GM18517 (cell line): ENCODE data around the gene RIOK2.
"Not testable (repeated sequence)": the region's sequence is repeated elsewhere in the genome, so short reads cannot be mapped to it uniquely, and the experiment has no call there.

Experiments
- ATAC-seq: cut with Tn5 transposase; IDR thresholded peaks from one replicate; pipeline ENCODE4 v1.9.1; 2021; ENCODE audit warnings: mild to moderate bottlenecking, moderate library complexity; ENCODE audit not compliant: unreplicated experiment

RIOK2 gene

DNA sequence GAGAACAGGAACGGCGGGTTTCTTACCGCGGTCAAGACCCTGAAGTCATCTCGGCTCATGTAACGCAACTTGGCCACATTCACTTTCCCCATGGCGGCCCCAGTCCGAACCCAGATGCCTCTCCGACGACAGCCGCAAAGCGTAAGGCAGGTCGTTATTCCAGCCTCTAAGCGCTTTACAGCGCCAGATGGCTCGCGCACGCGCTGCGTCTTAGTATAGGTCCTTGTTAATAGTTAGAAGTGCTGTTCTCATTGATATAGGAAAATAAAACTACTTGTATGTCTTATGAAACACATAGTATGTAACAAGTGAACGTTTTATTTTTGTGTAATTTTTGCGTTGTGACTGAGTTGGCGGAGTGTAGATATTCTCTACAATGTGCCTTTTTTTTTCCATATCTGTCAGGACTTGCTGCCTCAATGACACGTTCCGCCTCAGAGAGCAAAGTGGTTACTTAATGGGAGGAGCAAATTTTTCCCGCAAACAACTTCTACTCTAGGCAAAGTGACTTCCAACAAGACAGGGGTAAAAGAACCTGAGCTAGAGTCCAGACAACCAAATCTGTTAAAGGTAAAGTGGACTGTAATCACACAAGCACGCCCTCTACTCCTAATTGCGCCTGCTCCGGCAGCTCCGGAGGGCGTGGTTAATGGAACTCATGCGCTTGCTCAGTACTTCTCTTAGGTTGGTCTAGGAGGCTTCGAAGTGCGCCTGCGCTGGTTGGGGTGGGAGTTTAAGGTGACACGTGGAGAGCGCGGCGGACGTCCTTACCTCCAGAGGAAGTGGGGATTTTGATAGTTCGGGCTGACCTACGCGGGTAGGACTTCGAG lies at the start of gene RIOK2:
Gene RIOK2 (minus strand): TSS at position 148 of the 830 bp plus-strand sequence. CDS start 56 bp downstream, at position 92.
- peak; percentile 90 for ATAC-seq

DNA sequence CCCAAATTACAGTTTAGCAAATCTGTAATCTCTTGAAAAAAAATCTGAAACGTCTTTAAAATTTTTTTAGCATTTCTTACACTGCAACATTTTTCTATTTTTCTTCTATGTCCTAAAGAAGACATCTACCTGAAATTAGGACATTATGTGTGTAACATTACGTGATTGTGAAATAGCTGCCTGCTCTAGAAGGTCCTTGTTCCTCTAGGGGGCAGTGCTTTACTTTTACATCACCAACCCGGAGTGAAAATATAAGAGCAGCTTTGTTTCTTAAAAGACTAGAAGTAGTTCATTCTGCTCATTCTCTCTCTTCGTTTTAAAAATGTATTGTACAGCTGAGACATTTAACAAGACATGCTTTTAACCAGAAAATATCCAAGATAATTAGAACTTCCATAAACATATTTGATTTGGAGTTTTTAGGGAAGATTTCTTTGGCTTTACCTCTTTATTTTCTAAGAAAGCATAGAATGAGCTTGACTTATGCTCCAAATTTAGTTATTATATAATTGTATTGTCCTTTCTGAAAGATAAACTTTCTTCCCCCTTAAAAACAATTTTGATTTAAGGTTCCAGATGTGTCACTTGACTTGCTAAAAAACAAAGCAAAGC lies 48.1 kb upstream of the RIOK2 start:
- ATAC-seq = peak; percentile 98

DNA sequence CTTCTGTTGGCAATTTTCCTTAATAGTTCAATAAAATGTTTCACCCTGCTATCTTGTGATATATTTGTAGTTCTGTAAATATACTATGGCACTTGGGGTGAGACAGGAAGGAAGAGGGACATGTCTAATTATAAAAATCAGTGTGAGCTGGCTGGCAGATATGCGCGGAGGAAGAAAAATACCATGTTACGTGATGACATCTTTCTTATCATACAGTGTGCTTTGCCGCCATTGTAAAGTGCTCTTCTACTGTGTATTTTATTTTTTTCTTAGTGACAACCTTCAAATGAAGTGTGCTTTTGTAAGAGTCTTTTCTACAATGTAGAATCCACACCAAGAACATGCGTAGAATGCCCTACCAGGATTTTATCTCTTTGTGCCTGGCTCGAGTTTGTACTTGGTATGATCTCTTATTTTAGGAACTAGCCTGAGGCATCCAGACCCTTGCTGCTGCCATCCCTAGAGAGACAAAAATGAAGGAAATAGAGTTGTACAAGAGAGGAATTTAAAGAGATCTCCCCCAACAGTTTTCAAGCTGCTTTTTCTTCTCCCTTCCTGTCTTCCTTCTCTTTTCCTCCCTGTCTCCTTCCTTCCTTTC lies 46.7 kb upstream of the RIOK2 start:
- no peak for ATAC-seq

DNA sequence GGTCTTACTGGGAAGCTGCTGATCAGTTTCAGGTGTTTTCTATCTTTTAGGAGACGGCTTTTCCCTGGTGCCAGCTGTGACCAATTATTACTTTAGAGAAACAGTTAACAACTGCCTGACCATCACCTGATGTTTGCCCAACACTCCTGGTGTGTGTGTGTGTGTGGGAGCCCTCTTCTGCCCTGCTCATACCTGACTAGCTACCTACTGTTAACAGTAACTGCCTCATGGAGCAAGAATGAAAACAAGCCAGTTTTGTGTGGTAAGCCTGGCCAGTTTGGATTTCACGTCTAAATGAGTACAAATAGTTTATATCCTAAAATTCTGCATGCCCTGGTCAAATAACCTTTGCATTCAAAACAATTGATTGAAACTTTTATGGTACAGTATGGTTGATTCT lies 46.1 kb upstream of the RIOK2 start:
- ATAC-seq = no peak

DNA sequence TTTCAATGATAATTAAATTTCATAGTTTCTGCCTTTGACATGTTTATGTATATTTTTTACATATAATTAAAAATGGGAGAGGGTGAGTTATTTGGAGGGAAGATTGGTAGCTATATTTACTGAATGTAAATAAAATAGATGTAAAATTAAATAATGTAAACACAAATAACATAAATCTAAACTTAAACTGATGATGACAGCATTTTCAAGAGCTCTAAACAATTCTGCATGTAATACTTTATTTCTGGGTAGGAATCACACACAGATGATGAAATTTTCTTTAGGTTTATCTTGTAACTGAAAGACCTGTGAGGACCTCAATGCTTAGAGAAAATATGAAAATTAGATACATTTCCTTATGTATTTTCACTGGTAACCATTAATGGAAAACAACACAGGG lies 42.2 kb upstream of the RIOK2 start:
- no peak for ATAC-seq

DNA sequence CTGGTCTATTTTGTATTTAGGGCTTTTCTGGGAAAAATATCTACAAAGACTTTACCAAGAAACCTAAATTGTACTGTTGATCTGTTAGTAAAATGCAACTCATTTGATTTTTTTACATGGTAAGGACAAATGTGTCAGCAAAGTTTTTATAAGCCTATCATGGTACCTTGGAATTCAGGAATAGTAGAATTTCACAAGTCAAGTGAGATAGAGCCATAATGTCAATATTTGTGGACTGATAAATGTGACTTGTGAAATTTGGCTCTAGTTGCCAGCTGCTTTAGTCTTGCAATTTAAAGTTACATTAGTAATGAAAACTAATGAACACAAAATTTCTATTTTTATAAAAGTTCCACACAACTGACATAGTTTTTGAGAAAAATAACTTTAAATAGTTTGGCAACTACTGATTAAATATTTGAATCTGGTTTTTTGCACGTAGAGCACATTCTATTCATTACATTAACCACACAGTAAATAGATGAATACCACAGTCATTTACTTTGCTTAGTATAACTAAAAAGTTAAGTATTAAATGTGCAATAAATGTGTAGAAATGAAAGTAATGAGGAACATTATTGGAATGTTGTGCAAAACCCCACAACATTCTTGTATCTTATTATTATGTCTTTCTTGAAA lies 41.2 kb upstream of the RIOK2 start:
- no peak for ATAC-seq

DNA sequence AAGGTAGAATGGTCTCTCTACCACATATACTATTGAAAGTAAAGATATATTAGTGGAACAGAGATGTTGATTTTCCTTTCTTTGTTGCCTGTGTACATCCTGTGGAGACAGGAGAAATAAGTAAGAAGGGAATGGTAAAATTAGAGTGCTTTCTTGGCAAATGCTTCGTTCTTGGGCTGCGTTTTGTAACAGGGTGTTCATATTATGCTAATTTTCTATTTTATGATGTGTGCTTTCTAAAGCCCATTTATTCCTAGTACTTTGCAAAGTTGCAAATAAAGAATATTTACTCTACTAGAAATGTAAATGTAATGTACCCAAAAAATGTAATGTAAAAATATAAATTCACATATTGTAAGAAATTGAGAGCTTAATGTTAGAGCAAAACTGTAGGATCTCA lies 40.5 kb upstream of the RIOK2 start:
- no peak for ATAC-seq

DNA sequence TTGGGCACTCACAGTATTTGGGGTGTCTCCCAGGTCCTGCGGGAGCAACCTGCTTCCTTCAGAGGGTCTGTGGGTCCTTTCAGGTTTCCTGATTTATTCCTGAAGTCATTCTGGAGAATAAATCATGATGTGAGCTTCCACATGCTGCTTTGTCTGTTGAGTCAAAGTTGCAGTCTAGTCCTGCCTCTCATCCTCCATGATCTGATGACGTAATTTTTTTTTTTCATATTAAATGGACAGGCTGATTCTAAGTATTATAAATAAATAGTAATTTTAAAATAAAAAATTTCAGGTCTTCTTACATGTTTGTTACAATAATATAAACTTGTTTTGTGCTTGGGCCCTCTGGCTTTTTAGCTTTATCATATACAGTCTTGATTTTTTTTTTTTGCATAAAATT lies 26.3 kb upstream of the RIOK2 start:
- ATAC-seq = no peak

DNA sequence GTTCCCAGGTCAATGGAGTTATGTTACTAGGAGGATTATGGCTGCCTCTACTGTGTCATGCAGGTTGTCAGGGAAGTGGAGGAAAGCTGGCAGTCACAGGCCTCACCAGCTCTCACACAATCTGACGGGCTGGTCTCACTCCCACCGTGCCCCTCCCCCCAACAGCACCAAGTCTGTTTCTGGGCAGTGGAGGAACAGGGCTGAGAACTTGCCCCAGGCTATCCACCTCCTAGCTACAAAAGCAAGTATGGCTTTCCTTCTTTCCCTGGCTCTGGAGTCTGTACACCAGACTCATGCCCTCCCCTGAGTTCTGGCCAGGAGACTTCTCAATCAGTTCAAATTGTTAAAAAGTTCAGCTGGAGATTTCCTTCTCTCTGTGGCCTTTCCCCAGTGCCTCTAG lies 25.7 kb upstream of the RIOK2 start:
- ATAC-seq = no peak

DNA sequence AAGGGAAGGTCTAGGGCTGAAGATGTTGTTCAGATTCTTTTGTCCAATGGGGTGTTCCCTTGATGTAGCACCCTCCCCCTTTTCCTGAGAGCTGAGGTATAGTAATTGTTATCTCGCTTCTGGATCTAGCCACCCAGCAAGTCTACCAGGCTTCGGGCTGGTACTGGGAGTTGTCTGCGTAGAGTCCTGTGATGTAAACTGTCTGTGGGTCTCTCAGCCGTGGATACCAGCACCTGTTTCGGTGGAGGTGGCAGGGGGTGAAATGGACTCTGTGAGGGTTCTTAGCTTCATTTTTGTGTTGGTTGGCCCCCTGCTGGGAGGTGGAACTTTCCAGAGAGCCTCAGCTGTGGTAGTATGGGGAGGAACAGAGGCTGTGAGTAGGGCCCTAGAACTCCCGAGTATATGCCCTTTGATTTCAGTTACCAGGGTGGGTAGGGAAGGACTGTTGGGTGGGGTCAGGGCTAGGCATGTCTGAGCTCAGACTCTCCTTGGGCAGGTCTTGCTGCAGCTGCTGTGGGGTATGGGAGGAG lies 25.2 kb upstream of the RIOK2 start:
- ATAC-seq = no peak

DNA sequence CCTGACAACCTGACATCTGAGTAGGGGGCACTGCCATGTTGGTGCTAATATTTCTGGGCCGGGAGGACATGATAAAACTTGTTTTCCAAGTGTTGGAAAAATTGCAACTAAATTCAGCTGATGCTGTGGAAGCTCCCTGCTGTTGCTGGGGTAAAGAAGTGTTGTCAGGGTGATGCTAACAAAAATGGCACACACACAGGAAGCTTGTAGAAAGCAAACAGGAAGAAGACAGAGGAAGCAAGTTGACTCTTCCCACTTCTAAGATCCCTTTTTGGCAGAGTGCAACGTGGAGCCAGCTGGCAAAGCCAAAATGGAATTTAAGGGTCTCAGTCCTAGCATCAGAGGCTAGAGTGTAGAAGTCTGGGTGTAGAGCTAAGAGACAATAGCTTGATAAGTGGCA lies 11.3 kb upstream of the RIOK2 start:
- no peak for ATAC-seq

DNA sequence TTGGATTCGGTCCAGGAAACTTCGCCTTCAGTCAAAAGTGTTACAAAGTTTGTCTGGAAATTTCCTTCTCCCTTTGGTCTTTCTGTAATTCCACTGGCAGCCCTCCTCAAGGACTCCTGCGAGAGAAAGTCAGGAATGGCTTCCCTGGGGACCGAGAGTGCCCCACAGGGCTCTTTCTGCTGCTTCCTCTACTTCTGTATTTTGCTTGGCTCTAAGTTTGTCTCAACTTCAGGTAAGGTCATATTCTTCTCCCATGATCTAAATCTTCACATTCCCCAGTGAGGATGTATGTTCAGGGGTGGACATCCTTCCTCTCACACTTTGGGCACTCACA lies 10.3 kb upstream of the RIOK2 start:
- no peak for ATAC-seq

DNA sequence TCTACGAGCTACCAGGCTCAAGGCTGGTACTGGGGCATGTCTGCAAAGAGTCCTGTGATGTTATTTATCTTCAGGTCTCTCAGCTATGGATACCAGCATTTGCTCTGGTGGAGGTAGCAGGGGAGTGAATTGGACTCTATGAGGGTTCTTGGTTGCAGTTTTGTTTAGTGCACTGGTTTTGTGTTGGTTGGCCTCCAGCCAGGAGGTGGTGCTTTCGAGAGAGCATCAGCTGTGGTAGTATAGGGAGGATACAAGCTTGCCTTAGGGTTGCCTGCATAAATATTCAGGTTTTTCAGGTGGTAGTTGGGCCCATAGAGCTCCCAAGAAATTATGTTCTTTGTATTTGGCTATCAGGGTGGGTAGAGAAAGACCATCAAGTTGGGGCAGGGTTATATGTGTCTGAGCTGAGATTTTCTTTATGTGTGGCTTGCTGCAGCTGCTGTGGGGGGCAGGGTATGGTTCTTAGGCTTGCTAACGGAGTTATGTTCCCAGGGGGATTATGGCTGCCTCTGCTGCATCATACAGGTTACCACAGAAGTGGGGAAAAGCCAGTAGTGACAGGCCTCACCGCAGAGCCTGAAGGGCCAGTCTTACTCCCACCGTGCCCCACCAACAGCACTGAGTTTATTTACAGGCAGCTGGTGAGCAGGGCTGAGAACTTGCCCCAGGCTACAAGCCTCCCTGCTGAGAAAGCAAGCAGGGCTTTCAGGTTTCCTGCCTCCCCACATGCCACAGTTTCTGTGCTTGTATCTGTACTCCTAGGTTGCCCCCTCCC lies 9.7 kb upstream of the RIOK2 start:
- no peak for ATAC-seq

DNA sequence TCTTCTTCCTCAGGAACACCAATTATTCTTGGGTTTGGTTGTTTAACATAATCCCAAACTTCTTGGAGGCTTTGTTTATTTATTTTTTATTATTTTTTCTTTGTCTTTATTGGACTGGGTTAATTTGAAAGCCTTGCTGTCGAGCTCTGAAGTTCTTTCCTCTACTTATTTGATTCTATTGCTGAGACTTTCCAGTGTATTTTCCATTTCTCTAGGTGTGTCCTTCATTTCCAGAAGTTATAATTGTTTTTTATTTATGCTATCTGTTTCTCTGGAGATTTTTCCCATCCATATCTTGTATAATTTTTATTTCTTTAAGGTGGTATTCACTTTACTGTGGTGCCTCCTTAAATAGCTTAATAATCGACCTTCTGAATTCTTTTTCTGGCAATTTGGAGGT lies 8.8 kb upstream of the RIOK2 start:
- ATAC-seq = no peak

DNA sequence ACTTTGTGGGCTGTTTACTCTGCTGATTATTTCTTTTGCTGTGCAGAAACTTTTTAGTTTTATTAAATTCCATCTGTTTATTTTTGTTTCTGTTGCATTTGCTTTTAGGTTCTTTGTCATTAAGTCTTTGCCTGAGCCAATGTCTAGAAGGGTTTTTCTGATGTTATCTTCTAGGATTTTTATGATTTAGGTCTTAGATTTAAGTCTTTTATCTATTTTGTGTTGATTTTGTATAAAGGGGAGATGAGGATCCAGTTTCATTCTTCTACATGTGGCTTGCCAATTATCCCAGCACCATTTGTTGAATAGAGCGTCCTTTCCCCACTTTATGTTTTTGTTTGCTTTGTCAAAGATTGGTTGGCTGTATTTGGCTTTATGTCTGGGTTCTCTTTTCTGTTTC lies 6.5 kb upstream of the RIOK2 start:
- ATAC-seq = not testable (repeated sequence)

DNA sequence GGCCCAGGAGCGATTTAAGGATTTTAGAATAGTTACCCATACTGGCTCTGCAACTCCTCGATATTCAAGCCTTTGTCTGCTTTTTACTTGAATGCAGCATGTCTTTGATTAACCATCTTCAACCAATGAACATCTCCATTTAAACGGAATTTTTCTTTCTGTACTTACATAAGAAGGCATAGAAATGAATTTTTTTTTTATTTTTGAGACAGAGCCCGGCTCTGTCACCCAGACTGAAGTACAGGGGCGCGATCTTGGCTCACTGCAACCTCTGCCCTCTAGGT lies 825 bp upstream of the RIOK2 start:
- no peak for ATAC-seq

DNA sequence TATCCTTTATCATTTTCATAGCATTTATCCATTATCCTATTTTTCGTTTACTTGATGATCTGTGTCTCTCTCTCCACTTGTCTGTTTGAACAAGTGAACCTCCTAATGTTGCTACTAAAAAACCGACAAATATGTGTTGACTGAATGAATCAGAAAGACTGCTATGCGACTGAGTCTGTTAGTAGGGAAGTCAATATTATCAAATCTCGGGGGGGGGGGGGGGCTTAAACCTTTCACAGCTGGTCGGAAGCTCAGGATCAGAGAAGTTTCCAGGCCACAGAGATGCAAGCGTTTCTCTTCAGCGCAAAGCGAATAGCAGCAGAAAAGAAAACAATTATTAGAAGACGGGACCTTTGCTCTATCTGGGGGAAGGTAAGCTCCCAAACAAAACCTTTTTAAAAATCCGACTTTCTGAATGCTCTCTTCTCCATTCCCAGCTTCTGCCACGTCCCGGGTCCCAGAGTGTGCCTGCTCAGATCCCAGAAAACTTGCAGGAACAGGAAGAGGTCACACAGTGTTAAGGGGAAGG lies 412 bp downstream of the RIOK2 start:
- no peak for ATAC-seq

DNA sequence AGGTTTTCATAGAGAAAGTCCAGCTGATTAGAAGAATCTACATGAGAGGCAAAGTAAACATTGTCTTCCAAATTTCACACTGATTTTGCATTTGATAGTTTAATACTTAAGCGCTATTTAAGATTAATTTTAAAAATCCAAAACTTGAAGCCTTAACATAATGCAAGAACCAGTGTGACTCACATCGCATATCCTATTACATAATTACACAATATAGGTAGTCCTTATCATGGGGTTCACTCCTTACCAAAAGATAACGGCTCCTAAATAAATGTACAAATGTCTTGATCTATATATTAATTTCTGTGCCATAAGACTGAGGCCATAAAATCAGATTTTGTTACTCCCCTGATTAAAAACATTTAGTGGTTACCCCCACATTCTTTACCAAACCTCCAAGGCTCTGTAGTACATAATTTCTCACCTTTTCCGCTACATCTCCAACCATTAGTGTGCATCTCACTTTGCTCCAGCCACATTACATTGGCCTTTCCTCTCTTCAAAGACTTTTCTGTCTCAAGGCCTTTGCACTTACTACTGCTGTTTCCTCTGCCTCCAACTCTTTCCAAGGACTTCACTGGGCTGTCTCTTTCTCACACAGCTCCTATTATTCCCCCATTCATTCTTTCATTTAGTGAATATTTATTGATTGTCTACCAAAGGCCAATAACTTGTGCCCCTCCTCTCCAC lies 1.0 kb downstream of the RIOK2 start:
- ATAC-seq = no peak

DNA sequence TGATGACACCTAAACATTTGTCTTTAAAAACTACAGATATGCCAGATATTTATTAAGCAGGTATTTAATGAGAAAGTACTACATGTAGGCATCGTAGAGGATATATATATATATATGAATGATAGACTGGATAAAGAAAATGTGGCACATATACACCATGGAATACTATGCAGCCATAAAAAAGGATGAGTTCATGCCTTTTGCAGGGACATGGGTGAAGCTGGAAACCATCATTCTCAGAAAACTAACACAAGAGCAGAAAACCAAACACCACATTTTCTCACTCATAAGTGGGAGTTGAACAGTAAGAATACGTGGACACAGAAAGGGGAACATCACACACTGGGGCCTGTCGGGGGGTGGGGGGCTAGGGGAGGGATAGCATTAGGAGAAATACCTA lies 3.6 kb downstream of the RIOK2 start:
- not testable (repeated sequence) for ATAC-seq

DNA sequence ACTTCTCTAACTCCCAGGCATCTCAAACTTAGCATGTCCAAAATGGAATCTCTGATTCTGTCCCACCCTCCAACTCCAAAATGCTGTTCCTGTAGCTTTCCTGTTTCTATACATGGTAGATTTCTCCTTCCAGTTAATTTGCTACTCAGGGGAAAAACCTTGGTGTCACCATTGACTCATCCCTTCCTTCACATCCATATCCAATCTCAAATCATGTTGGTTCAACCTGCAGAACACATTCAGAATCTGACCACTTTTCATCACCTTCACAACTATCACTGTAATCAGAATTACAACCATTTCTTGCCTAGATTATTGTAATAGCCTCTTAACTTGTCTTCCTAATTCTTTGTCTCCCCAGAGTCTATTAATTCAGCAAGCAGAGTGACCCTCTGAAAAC lies 10.8 kb downstream of the RIOK2 start:
- no peak for ATAC-seq
